PC-9 (cell line): ENCODE data around the gene GCNT2.

Experiments used
- CTCF ChIP-seq: fragments of 200-600 bp; sonication (generic); conservative IDR thresholded peaks from 2 replicates; pipeline ENCODE4 v1.6.1; 2017; ENCODE audit warnings: mixed run types, antibody characterized with exemption, mild to moderate bottlenecking, moderate library complexity
- EZH2 ChIP-seq: fragments of 200-600 bp; sonication (generic); IDR thresholded peaks from 2 replicates; pipeline ENCODE4 v1.8.0; 2017; ENCODE audit warnings: antibody characterized with exemption, low read depth

- TF ChIP-seq CTCF, result no peak
- no peak for TF ChIP-seq EZH2
Measured at GRCh38 chr6:10621213-10621612, 100.1 kb downstream of the GCNT2 start.
